ENCODE measurements around the gene KCNC1.

Gene KCNC1

DNA sequence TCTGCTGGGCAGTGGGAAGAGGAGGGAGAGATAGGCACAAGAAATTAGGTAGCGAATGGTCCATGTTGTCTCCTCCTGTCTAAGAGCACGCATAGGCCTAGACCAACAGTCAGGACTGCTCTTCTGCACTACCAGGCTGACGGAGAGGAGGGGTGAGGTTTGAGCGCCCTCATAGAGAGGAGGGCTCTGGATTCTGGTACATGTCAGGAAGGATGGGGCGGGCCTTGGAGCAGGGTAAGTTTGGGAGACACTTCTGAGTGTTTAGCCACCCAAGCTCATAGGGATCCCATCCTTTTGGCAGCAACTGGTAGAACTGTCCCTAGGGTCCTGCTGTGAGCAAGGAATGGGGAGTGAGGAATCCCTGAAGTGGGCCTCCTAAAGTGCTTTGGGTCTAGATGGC, 60.4 kb downstream of the KCNC1 start:
- TF ChIP-seq, protein P1, sequence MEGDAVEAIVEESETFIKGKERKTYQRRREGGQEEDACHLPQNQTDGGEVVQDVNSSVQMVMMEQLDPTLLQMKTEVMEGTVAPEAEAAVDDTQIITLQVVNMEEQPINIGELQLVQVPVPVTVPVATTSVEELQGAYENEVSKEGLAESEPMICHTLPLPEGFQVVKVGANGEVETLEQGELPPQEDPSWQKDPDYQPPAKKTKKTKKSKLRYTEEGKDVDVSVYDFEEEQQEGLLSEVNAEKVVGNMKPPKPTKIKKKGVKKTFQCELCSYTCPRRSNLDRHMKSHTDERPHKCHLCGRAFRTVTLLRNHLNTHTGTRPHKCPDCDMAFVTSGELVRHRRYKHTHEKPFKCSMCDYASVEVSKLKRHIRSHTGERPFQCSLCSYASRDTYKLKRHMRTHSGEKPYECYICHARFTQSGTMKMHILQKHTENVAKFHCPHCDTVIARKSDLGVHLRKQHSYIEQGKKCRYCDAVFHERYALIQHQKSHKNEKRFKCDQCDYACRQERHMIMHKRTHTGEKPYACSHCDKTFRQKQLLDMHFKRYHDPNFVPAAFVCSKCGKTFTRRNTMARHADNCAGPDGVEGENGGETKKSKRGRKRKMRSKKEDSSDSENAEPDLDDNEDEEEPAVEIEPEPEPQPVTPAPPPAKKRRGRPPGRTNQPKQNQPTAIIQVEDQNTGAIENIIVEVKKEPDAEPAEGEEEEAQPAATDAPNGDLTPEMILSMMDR (conservative IDR thresholded peaks at IDR 0.05; ENCODE audit: low read length), result no peak
- no peak for TF ChIP-seq EZH2phosphoT487 (IDR thresholded peaks at IDR 0.05; ENCODE audit: borderline replicate concordance)
- Histone ChIP-seq H3K36me3 (ENCODE audit: insufficient read depth, low read length) (no peaks in the 10 kb centered on the region), H3K79me2 (ENCODE audit: insufficient read depth, low read length) (no peaks in the 10 kb centered on the region), H3K4me2 (ENCODE audit: low read depth, low read length, poor library complexity, severe bottlenecking) (no peak overlapping the region), H2AFZ (ENCODE audit: low read length) (no peak overlapping the region), H3K9me3 (ENCODE audit: insufficient read depth, low read depth, low read length) (no peaks in the 10 kb centered on the region), H3K27me3 (ENCODE audit: insufficient read depth, low read length, poor library complexity, severe bottlenecking) (no peaks in the 10 kb centered on the region), H3K4me3 (ENCODE audit: low read length, poor library complexity, severe bottlenecking) (no peak overlapping the region), H3F3A (ENCODE audit: low read depth) (no peaks in the 10 kb centered on the region), H3K4me1 (ENCODE audit: insufficient read depth, low read length, poor library complexity, severe bottlenecking) (no peaks in the 10 kb centered on the region), H3K9ac (ENCODE audit: low read depth, low read length, poor library complexity, severe bottlenecking) (no peak overlapping the region), H3K9me2 (replicated peaks; ENCODE audit: low read depth, low read length) (no peaks in the 10 kb centered on the region), H4K20me1 (ENCODE audit: insufficient read depth, low read length, poor library complexity, severe bottlenecking) (no peaks in the 10 kb centered on the region)

DNA sequence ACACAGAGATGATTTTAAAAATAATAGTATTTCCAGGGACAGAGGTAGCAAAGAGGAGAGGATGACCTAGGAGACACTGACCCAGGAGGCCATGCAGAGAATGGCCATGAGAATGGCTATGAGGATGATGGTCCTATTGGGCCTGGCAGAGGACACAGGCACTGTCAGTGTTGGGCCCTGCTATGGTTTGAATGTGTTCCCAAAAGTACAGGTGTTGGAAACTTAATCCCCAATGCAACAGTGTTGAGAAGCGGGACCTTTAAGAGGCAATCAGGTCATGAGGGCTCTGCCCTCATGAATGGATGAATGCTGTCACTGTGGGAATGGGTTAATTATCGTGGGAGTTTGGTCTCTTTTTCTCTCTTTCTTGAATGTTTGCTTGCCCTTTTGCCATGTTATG, 61.6 kb downstream of the KCNC1 start:
- no peaks in the 10 kb centered on the region for H3K4me1 ChIP-seq (ENCODE audit: insufficient read depth, low read length, poor library complexity, severe bottlenecking)
- H3F3A ChIP-seq (ENCODE audit: low read depth), result no peaks in the 10 kb centered on the region
- no peak overlapping the region for H3K9ac ChIP-seq (ENCODE audit: low read depth, low read length, poor library complexity, severe bottlenecking)
- no peaks in the 10 kb centered on the region for H3K36me3 ChIP-seq (ENCODE audit: insufficient read depth, low read length)
- no peak overlapping the region for H3K4me3 ChIP-seq (ENCODE audit: low read length, poor library complexity, severe bottlenecking)
- H3K9me2 ChIP-seq (replicated peaks; ENCODE audit: low read depth, low read length), result no peaks in the 10 kb centered on the region
- TF ChIP-seq, protein P1 (conservative IDR thresholded peaks at IDR 0.05; ENCODE audit: low read length), result no peak
- TF ChIP-seq EZH2phosphoT487 (IDR thresholded peaks at IDR 0.05; ENCODE audit: borderline replicate concordance), result no peak
- no peaks in the 10 kb centered on the region for H3K27me3 ChIP-seq (ENCODE audit: insufficient read depth, low read length, poor library complexity, severe bottlenecking)
- no peaks in the 10 kb centered on the region for H4K20me1 ChIP-seq (ENCODE audit: insufficient read depth, low read length, poor library complexity, severe bottlenecking)
- H3K79me2 ChIP-seq (ENCODE audit: insufficient read depth, low read length), result no peaks in the 10 kb centered on the region
- H2AFZ ChIP-seq (ENCODE audit: low read length), result no peak overlapping the region
- H3K4me2 ChIP-seq (ENCODE audit: low read depth, low read length, poor library complexity, severe bottlenecking), result no peak overlapping the region
- no peaks in the 10 kb centered on the region for H3K9me3 ChIP-seq (ENCODE audit: insufficient read depth, low read depth, low read length)

DNA sequence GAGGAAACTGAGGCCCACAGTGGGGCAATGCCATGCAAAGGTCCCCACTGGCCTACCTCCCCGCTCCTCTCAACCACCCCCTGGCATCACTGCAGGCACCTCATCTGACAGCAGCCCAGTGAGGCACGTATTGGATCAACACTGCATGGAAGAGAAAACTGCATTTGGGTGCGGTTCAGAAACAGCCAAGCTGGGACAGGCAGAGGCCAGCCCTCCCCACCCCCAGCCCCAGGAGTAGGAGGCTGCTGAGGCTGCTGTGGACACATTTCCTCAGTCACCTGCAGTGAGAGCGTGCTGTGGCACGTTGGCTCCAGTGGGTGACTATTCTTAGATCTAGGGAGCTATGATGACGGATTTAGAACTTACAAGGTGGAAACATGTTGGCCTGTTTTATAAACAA, 63.7 kb downstream of the KCNC1 start:
- Histone ChIP-seq H3K9me3 (ENCODE audit: insufficient read depth, low read depth, low read length) (no peaks in the 10 kb centered on the region), H3K4me2 (ENCODE audit: low read depth, low read length, poor library complexity, severe bottlenecking) (no peak overlapping the region), H3K36me3 (ENCODE audit: insufficient read depth, low read length) (no peaks in the 10 kb centered on the region), H2AFZ (ENCODE audit: low read length) (no peak overlapping the region), H4K20me1 (ENCODE audit: insufficient read depth, low read length, poor library complexity, severe bottlenecking) (no peaks in the 10 kb centered on the region), H3F3A (ENCODE audit: low read depth) (no peaks in the 10 kb centered on the region), H3K79me2 (ENCODE audit: insufficient read depth, low read length) (no peaks in the 10 kb centered on the region), H3K9me2 (replicated peaks; ENCODE audit: low read depth, low read length) (no peaks in the 10 kb centered on the region), H3K27me3 (ENCODE audit: insufficient read depth, low read length, poor library complexity, severe bottlenecking) (no peaks in the 10 kb centered on the region), H3K4me1 (ENCODE audit: insufficient read depth, low read length, poor library complexity, severe bottlenecking) (no peaks in the 10 kb centered on the region), H3K9ac (ENCODE audit: low read depth, low read length, poor library complexity, severe bottlenecking) (no peak overlapping the region), H3K4me3 (ENCODE audit: low read length, poor library complexity, severe bottlenecking) (no peak overlapping the region)
- TF ChIP-seq EZH2phosphoT487 (IDR thresholded peaks at IDR 0.05; ENCODE audit: borderline replicate concordance), result no peak
- TF ChIP-seq, protein P1 (conservative IDR thresholded peaks at IDR 0.05; ENCODE audit: low read length), result no peak

Data from Loucy (cell line).